Colonic mucosa (tissue), 4 donors: ENCODE results near the gene NECTIN2. TPM values are rescaled to one million over a fixed set of nuclear protein-coding genes. Genes with fewer than 3 reads are reported as not detected.

ENCODE experiments used
- DNase-seq: peaks from one replicate; pipeline ENCODE4 v3.0.0-alpha.2; 2020
- H3K27ac ChIP-seq: fragments of 200-600 bp; one replicate; pipeline ENCODE4 v1.8.0; 2021
- H3K27me3 ChIP-seq: fragments of 200-600 bp; one replicate; pipeline ENCODE4 v1.8.0; 2021
- H3K36me3 ChIP-seq: fragments of 200-600 bp; one replicate; pipeline ENCODE4 v1.8.0; 2021
- H3K4me1 ChIP-seq: fragments of 200-600 bp; one replicate; pipeline ENCODE4 v1.8.0; 2021; ENCODE audit warnings: mild to moderate bottlenecking
- H3K4me3 ChIP-seq: fragments of 200-600 bp; one replicate; pipeline ENCODE4 v1.8.0; 2021
- H3K9ac ChIP-seq, 2 donors: one replicate each; pipeline ENCODE4 v1.7.0; 2013; ENCODE audit warnings: control low read depth in 2 of 2, low read depth in 2 of 2, low read length in 2 of 2
- H3K9me3 ChIP-seq: fragments of 200-600 bp; one replicate; pipeline ENCODE4 v1.8.0; 2021
- intact Hi-C: fragments of 100-400 bp; cut with DNase I; formaldehyde crosslinking; loops from one replicate; pipeline ENCODE4 v1.14.1; 2022
- total RNA-seq, 2 donors: library from RNA; stranded (reverse); fragmentation: NEBNext Ultra II Directional in 1 of 2; extraction: Animal tissue kit (Norgen Biotek cat#: 25700) in 1 of 2; gene quantifications; one replicate each; pipeline ENCODE4 v1.2.1, GENCODE V29; 2021
- TF ChIP-seq, protein P1 (sequence below): fragments of 200-600 bp; IDR thresholded peaks from one replicate; pipeline ENCODE4 v1.8.0; 2022; ENCODE audit warnings: antibody characterized with exemption, mild to moderate bottlenecking
- donor health status: healthy.
- donor health status: DM: no; HTN: no; CAD: no.
- donor health status: DM: no; HTN: no; CAD: no.

Gene NECTIN2
- total RNA-seq, 2 donors from 2014 or later: 115 to 121 TPM

DNA sequence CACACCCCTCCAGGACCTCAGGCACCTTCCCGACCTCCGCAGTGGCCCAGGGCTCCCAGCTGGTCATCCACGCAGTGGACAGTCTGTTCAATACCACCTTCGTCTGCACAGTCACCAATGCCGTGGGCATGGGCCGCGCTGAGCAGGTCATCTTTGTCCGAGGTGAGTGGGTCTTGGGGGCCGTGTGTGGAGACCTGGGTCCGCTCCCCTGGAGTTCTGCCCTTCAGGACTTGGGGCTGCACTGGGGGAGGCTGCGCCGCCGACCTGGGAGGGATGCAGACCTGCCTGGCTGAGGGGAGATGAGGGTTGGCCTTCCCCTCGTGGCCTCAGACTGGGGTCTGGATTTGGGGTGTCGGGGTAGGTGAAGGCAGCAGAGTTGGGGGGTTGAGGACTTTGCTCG, 28.2 kb downstream of the NECTIN2 start:
- TF ChIP-seq, protein P1, sequence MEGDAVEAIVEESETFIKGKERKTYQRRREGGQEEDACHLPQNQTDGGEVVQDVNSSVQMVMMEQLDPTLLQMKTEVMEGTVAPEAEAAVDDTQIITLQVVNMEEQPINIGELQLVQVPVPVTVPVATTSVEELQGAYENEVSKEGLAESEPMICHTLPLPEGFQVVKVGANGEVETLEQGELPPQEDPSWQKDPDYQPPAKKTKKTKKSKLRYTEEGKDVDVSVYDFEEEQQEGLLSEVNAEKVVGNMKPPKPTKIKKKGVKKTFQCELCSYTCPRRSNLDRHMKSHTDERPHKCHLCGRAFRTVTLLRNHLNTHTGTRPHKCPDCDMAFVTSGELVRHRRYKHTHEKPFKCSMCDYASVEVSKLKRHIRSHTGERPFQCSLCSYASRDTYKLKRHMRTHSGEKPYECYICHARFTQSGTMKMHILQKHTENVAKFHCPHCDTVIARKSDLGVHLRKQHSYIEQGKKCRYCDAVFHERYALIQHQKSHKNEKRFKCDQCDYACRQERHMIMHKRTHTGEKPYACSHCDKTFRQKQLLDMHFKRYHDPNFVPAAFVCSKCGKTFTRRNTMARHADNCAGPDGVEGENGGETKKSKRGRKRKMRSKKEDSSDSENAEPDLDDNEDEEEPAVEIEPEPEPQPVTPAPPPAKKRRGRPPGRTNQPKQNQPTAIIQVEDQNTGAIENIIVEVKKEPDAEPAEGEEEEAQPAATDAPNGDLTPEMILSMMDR: no peak
- no peak overlapping the region for H3K27ac ChIP-seq
- DNase-seq: no peak
- no peak overlapping the region for H3K4me3 ChIP-seq
- intact Hi-C loops: no loop called here
- H3K9ac ChIP-seq: no peak overlapping the region
- H3K9me3 ChIP-seq: no peaks in the 10 kb centered on the region
- H3K36me3 ChIP-seq: peaks cover 12% of the 10 kb centered on the region
- H3K4me1 ChIP-seq: no peaks in the 10 kb centered on the region
- H3K27me3 ChIP-seq: no peaks in the 10 kb centered on the region

DNA sequence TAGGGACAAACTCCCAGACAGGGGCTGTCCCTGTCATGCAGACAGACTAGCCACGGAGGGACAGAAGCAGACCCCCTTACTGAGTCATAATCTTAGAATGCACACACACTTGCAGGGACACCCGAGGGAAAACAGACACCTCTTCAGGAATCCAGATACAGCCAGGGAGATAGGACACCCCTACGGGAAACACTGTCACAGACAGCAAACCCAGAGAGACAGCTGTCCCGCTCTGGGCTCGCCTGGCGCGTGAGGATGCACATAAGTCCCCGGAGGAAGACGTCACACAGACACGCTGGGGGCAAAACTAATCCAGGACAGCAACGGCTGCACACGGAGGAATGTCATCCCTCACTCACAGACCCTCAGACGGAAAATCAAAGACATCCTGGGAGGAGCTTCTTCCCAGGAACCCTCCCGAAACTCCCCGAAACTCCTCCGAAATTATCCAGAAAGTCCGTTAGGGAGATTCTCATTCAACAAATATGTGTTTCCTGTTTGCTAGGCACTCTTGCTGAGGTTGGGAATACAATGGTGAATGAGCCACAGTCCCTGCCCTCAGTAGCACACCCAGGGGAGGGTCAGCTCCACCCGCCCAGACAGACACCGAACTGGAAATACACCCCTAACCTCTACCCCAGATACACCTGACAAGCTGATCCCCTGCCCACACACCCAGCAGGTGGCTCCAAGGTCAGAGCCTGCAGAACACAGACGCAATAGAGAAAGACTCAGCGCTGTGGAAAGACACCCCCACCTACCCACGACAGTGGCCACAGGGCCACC, 29.8 kb downstream of the NECTIN2 start:
- peak; percentile 62 for DNase-seq
- H3K4me1 ChIP-seq: no peaks in the 10 kb centered on the region
- no peak overlapping the region for H3K27ac ChIP-seq

DNA sequence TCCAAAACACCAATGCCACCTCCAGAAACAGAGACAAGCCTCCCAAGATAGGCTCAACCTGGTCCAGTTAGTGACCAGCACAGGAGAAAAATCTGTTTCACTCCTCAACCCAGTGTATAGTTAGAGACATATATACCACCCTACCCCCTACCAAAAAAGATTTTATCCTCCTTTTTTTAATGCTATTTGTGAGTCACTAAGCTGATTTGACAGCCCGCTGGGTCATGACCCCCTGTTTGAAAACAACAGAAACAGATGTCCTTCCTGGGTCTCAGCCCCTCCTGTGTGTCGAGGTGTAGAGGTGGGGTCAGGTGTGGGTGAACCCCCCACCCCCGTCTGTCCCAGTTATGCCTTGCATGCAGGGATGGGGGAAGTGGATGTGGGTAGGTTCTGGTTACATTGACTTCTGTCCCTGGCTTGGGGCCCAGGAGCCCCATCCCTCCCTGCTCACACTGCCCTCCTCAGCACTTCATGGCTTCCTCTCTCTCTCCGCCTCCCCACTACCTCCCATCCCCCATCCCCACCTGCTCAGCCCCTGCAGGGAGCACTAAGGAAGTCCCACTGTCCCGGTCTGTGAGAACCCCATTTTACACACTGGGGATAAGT, 30.9 kb downstream of the NECTIN2 start:
- Histone ChIP-seq H3K4me3 (no peak overlapping the region), H3K4me1 (no peaks in the 10 kb centered on the region), H3K9ac (no peak overlapping the region), H3K9me3 (no peaks in the 10 kb centered on the region), H3K36me3 (peaks cover 5% of the 10 kb centered on the region), H3K27me3 (no peaks in the 10 kb centered on the region), H3K27ac (no peak overlapping the region)
- DNase-seq: no peak
- TF ChIP-seq, protein P1: no peak
- intact Hi-C loops: no loop called here

More for the DNA sequence above, 29.8 kb downstream of the NECTIN2 start:
- Histone ChIP-seq H3K4me3 (no peak overlapping the region), H3K27me3 (no peaks in the 10 kb centered on the region), H3K9me3 (no peaks in the 10 kb centered on the region), H3K36me3 (peaks cover 12% of the 10 kb centered on the region), H3K9ac (peak overlapping the region in 1 of 2 donors; percentile 61)
- TF ChIP-seq, protein P1: no peak
- intact Hi-C loops: no loop called here

DNA sequence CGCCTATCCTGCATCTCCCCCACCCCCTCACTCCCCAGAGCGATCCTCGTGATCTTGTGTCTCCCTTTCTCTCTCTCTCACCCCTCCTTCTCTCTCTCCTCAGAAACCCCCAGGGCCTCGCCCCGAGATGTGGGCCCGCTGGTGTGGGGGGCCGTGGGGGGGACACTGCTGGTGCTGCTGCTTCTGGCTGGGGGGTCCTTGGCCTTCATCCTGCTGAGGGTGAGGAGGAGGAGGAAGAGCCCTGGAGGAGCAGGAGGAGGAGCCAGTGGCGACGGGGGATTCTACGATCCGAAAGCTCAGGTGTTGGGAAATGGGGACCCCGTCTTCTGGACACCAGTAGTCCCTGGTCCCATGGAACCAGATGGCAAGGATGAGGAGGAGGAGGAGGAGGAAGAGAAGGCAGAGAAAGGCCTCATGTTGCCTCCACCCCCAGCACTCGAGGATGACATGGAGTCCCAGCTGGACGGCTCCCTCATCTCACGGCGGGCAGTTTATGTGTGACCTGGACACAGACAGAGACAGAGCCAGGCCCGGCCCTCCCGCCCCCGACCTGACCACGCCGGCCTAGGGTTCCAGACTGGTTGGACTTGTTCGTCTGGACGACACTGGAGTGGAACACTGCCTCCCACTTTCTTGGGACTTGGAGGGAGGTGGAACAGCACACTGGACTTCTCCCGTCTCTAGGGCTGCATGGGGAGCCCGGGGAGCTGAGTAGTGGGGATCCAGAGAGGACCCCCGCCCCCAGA, 32.2 kb downstream of the NECTIN2 start:
- TF ChIP-seq, protein P1: no peak
- H3K4me1 ChIP-seq: no peaks in the 10 kb centered on the region
- no peak overlapping the region for H3K27ac ChIP-seq
- H3K4me3 ChIP-seq: no peak overlapping the region
- no peak for DNase-seq
- no peaks in the 10 kb centered on the region for H3K27me3 ChIP-seq
- H3K9ac ChIP-seq: no peak overlapping the region
- no peaks in the 10 kb centered on the region for H3K9me3 ChIP-seq
- H3K36me3 ChIP-seq: no peaks in the 10 kb centered on the region
- intact Hi-C loops: no loop called here

DNA sequence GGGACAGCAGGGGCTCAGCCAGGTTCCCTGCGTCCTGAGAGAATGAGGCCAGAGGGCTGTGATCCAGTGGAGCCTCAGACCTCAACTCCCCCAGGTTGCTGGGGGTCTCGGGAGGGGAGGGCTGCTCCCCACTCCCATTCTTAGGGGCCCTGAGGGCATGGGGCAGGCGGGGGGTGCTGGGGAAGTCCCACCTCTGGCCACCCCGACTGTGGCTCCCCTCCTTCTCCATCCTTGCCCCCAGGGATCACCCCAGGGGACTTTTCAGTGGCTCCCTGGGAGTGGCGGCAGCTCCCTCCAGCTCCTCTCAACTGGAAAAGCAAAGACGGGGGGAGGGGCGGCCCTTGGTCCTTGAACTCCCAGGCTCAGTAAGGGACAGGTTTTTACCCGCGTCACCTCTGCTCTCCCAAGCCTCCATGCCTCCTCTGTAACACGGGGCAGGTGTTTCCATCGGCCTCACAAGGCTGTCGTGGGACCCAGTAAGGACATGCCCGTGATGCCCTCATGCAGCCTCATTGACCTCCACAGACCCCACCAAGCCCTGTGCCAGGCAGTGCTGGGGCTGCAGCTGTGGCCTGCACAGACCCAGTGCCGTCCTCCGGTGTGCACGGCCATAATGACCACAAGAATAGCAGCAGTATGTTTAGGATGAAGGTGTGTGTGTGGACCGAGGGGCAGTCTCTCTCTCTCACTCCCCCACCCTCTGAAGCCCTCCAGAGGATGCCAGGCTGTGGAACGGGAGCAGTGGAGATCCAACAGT, 33.4 kb downstream of the NECTIN2 start:
- Histone ChIP-seq H3K27me3 (no peaks in the 10 kb centered on the region), H3K9me3 (no peaks in the 10 kb centered on the region), H3K9ac (no peak overlapping the region), H3K36me3 (no peaks in the 10 kb centered on the region), H3K27ac (no peak overlapping the region), H3K4me1 (no peaks in the 10 kb centered on the region), H3K4me3 (no peak overlapping the region)
- TF ChIP-seq, protein P1: no peak
- DNase-seq: no peak
- intact Hi-C loops: no loop called here
